ENCODE data around the gene SIGLEC11. TPM values are rescaled to one million over a fixed set of nuclear protein-coding genes. Genes with fewer than 3 reads are reported as not detected.

Gene SIGLEC11
- polyA plus RNA-seq, 1 donor from 2014 or later = not detected

GRCh38 chr19:49975051-49975450, 14.1 kb upstream of the SIGLEC11 start (continued):
- TF ChIP-seq RAD21 (conservative IDR thresholded peaks at IDR 0.05) = no peak
- no peak for TF ChIP-seq MXI1 (conservative IDR thresholded peaks at IDR 0.05; ENCODE audit: poor library complexity, severe bottlenecking)

- Histone ChIP-seq H3K9me2 (ENCODE audit: insufficient read depth, low read length) (no peaks in the 10 kb centered on the region), H3K27me3 (ENCODE audit: insufficient read depth, low read depth, low read length) (no peaks in the 10 kb centered on the region), H3K4me3 (ENCODE audit: low read length) (no peak overlapping the region), H3K27ac (ENCODE audit: low read length) (no peak overlapping the region), H3K4me2 (ENCODE audit: low read length) (no peak overlapping the region), H4K20me1 (ENCODE audit: insufficient read depth) (no peaks in the 10 kb centered on the region), H2AFZ (ENCODE audit: low read depth, low read length) (no peak overlapping the region), H3K79me2 (replicated peaks; ENCODE audit: insufficient read depth, low read length) (no peaks in the 10 kb centered on the region), H3K9ac (ENCODE audit: low read length) (no peak overlapping the region), H3F3A (ENCODE audit: insufficient read depth, low read length, poor library complexity, severe bottlenecking) (no peaks in the 10 kb centered on the region), H3K36me3 (ENCODE audit: insufficient read depth, low read length) (no peaks in the 10 kb centered on the region), H3K9me3 (ENCODE audit: low read length) (no peaks in the 10 kb centered on the region)
- TF ChIP-seq REST (IDR thresholded peaks at IDR 0.05; ENCODE audit: borderline replicate concordance) (no peak), CTCF (IDR thresholded peaks at IDR 0.05; ENCODE audit: poor library complexity, severe bottlenecking) (no peak), TAF1 (IDR thresholded peaks at IDR 0.05; ENCODE audit: low read depth) (no peak), EZH2 (IDR thresholded peaks at IDR 0.05; ENCODE audit: borderline replicate concordance, insufficient read depth, low read length, poor library complexity, severe bottlenecking) (no peak)
Measured at GRCh38 chr19:49973987-49974386, 13.0 kb upstream of the SIGLEC11 start.

- no peaks in the 10 kb centered on the region for H3K36me3 ChIP-seq (ENCODE audit: insufficient read depth, low read length)
- no peaks in the 10 kb centered on the region for H3K27me3 ChIP-seq (ENCODE audit: insufficient read depth, low read depth, low read length)
- no peak overlapping the region for H3K4me3 ChIP-seq (ENCODE audit: low read length)
- H3K9me2 ChIP-seq (ENCODE audit: insufficient read depth, low read length) = no peaks in the 10 kb centered on the region
- no peaks in the 10 kb centered on the region for H3K9me3 ChIP-seq (ENCODE audit: low read length)
- H3K4me2 ChIP-seq (ENCODE audit: low read length) = no peak overlapping the region
- H3F3A ChIP-seq (ENCODE audit: insufficient read depth, low read length, poor library complexity, severe bottlenecking) = no peaks in the 10 kb centered on the region
- no peak overlapping the region for H3K27ac ChIP-seq (ENCODE audit: low read length)
- no peaks in the 10 kb centered on the region for H3K79me2 ChIP-seq (replicated peaks; ENCODE audit: insufficient read depth, low read length)
- no peak for TF ChIP-seq TAF1 (IDR thresholded peaks at IDR 0.05; ENCODE audit: low read depth)
- TF ChIP-seq MXI1 (conservative IDR thresholded peaks at IDR 0.05; ENCODE audit: poor library complexity, severe bottlenecking) = no peak
- no peak for TF ChIP-seq REST (IDR thresholded peaks at IDR 0.05; ENCODE audit: borderline replicate concordance)
- no peak for TF ChIP-seq RAD21 (conservative IDR thresholded peaks at IDR 0.05)
- TF ChIP-seq EP300 (conservative IDR thresholded peaks at IDR 0.05; ENCODE audit: poor library complexity, severe bottlenecking) = no peak
- no peak for TF ChIP-seq POLR2AphosphoS5 (IDR thresholded peaks at IDR 0.05)
- no peak for TF ChIP-seq SMC3 (conservative IDR thresholded peaks at IDR 0.05; ENCODE audit: poor library complexity)
- TF ChIP-seq EZH2 (IDR thresholded peaks at IDR 0.05; ENCODE audit: borderline replicate concordance, insufficient read depth, low read length, poor library complexity, severe bottlenecking) = no peak
- TF ChIP-seq CTCF (IDR thresholded peaks at IDR 0.05; ENCODE audit: poor library complexity, severe bottlenecking) = no peak
- H4K20me1 ChIP-seq (ENCODE audit: insufficient read depth) = no peaks in the 10 kb centered on the region
- H2AFZ ChIP-seq (ENCODE audit: low read depth, low read length) = no peak overlapping the region
- H3K9ac ChIP-seq (ENCODE audit: low read length) = no peak overlapping the region
Measured at GRCh38 chr19:49972841-49973240, 11.9 kb upstream of the SIGLEC11 start.

Data from neural cell (in vitro differentiated cells).